GM12878 (cell line): ENCODE measurements around the gene PRRT1. TPM values are rescaled to one million over a fixed set of nuclear protein-coding genes. Genes with fewer than 3 reads are reported as not detected.

Experiments
- BCLAF1 ChIP-seq: fragments of 450-650 bp; IDR thresholded peaks from 2 replicates; pipeline ENCODE4 v1.6.1; 2017; ENCODE audit warnings: antibody characterized with exemption, mild to moderate bottlenecking, moderate library complexity
- BHLHE40 ChIP-seq, 2 experiments: fragments of 450-650 bp in 1 of 2; IDR thresholded peaks; 2 replicates each; pipeline ENCODE4 v1.6.1; 2011 to 2017; ENCODE audit warnings: low read depth in 2 of 2, borderline replicate concordance in 1 of 2, improper control_type of control experiment in 1 of 2, low read length in 1 of 2, mild to moderate bottlenecking in 1 of 2
- CTCF ChIP-seq, 3 experiments: IDR thresholded peaks in 2 of 3; conservative IDR thresholded peaks in 1 of 3; 2 replicates each; pipeline ENCODE4 v1.5.1; 2011; ENCODE audit warnings: low read depth in 3 of 3, low read length in 3 of 3, mild to moderate bottlenecking in 3 of 3, control low read depth in 2 of 3, moderate library complexity in 2 of 3, inconsistent platforms in 1 of 3, mixed read lengths in 1 of 3; ENCODE audit not compliant: control insufficient read depth in 2 of 3, insufficient read depth in 1 of 3; ENCODE audit errors: extremely low read depth in 1 of 3
- GABPA ChIP-seq: IDR thresholded peaks from 2 replicates; pipeline ENCODE4 v1.6.1; 2014; ENCODE audit warnings: antibody characterized with exemption, low read depth, mild to moderate bottlenecking, inconsistent platforms
- KDM1A ChIP-seq: fragments of 200-600 bp; sonication (generic); IDR thresholded peaks from 2 replicates; pipeline ENCODE4 v1.6.1; 2016; ENCODE audit warnings: borderline replicate concordance
- LARP7 ChIP-seq: fragments of 450-650 bp; IDR thresholded peaks from 2 replicates; pipeline ENCODE4 v1.6.1; 2017; ENCODE audit warnings: mild to moderate bottlenecking
- MEF2A ChIP-seq: IDR thresholded peaks from 2 replicates; pipeline ENCODE4 v1.6.1; 2011; ENCODE audit warnings: low read depth, mild to moderate bottlenecking, low read length, moderate library complexity; ENCODE audit not compliant: insufficient read depth
- NFIC ChIP-seq: IDR thresholded peaks from 2 replicates; pipeline ENCODE4 v1.6.1; 2012; ENCODE audit warnings: low read depth, mild to moderate bottlenecking, inconsistent platforms, low read length, moderate library complexity
- PAX5 ChIP-seq: IDR thresholded peaks from 2 replicates; pipeline ENCODE4 v1.6.1; 2011; ENCODE audit warnings: low read depth, low read length, borderline replicate concordance
- POLR2AphosphoS5 ChIP-seq: IDR thresholded peaks from 2 replicates; pipeline ENCODE4 v1.6.1; 2011; ENCODE audit warnings: mild to moderate bottlenecking, low read length, inconsistent platforms
- RFX5 ChIP-seq: IDR thresholded peaks from 2 replicates; pipeline ENCODE4 v1.6.1; 2011; ENCODE audit warnings: low read depth, low read length, improper control_type of control experiment
- SKIL ChIP-seq: fragments of 450-650 bp; IDR thresholded peaks from 2 replicates; pipeline ENCODE4 v1.6.1; 2017; ENCODE audit warnings: mild to moderate bottlenecking, low read depth, inconsistent platforms; ENCODE audit not compliant: poor library complexity, severe bottlenecking
- SREBF1 ChIP-seq: IDR thresholded peaks from 2 replicates; pipeline ENCODE4 v1.6.1; 2012; ENCODE audit warnings: mild to moderate bottlenecking, low read length
- SUZ12 ChIP-seq: fragments of 200-600 bp; sonication (generic); IDR thresholded peaks from one replicate; pipeline ENCODE4 v1.6.1; 2018; ENCODE audit warnings: antibody characterized with exemption, mild to moderate bottlenecking; ENCODE audit not compliant: unreplicated experiment
- USF1 ChIP-seq: IDR thresholded peaks from 2 replicates; pipeline ENCODE4 v1.6.1; 2011; ENCODE audit warnings: borderline replicate concordance, low read depth, mild to moderate bottlenecking, moderate library complexity, mixed read lengths, low read length; ENCODE audit not compliant: insufficient read depth; ENCODE audit errors: extremely low read length
- USF2 ChIP-seq: IDR thresholded peaks from 2 replicates; pipeline ENCODE4 v1.6.1; 2011; ENCODE audit warnings: low read depth, low read length, improper control_type of control experiment, borderline replicate concordance
- YBX1 ChIP-seq: fragments of 450-650 bp; IDR thresholded peaks from 2 replicates; pipeline ENCODE4 v1.6.1; 2016; ENCODE audit warnings: antibody characterized with exemption
- ZBTB33 ChIP-seq: fragments of 450-650 bp; IDR thresholded peaks from 2 replicates; pipeline ENCODE4 v1.6.1; 2017; ENCODE audit warnings: mild to moderate bottlenecking
- polyA plus RNA-seq, 11 experiments: library from polyadenylated mRNA; depleted of rRNA in 4 of 11; unstranded in 6 of 11; stranded (reverse) in 5 of 11; fragments of >200 nt; fragmentation: Nextera tagmentation in 4 of 11; fragmentation: Illumina TruSeq in 1 of 11; extraction: Ambion mirVana in 4 of 11; extraction: Trizol in 1 of 11; gene quantifications; 1 replicate in 1 of 11; 2 replicates in 10 of 11; pipeline versions ENCODE4 v1.2.1 to v1.2.3, GENCODE V29; 2011 to 2016; ENCODE audit warnings: inconsistent platforms in 2 of 11, missing spikeins in 2 of 11, low read depth in 1 of 11
- total RNA-seq, 4 experiments: library from RNA; depleted of rRNA in 3 of 4; stranded (reverse); fragments of >200 nt in 3 of 4; fragmentation: Illumina TruSeq in 1 of 4; extraction: Trizol in 1 of 4; gene quantifications; 2 replicates each; pipeline versions ENCODE4 v1.2.1 to v1.2.3, GENCODE V29; 2013 to 2021

The PRRT1 gene
- total and polyA plus RNA-seq, 10 of the 15 experiments (the other 5 are each of a cell fraction or from before 2014, with no cell fraction given) = 0.04 to 0.15 (median 0.10) TPM; not detected in 6

GRCh38 chr6:32177788-32178546 is 26.2 kb upstream of the PRRT1 start, which contains the start of gene RNF5 (continued):
- TF ChIP-seq BCLAF1 (no peak), BHLHE40 (IDR thresholded peaks at IDR 0.05; ENCODE audit: borderline replicate concordance in 1 of 2, low read depth in 2 of 2, low read length in 1 of 2) (peak in 1 of 2 experiments; percentile 48; a peak in 1 of 4 replicates), GABPA (no peak), CTCF (IDR thresholded peaks at IDR 0.05 in 2 of 3, conservative IDR thresholded peaks at IDR 0.05 in 1 of 3; ENCODE audit: control insufficient read depth in 2 of 3, extremely low read depth in 1 of 3, insufficient read depth in 1 of 3, low read depth in 3 of 3, low read length in 3 of 3) (no peak), RFX5 (peak; percentile 67), ZBTB33 (no peak), SREBF1 (no peak), USF1 (no peak), KDM1A (no peak), LARP7 (no peak), MEF2A (no peak), SUZ12 (no peak), SKIL (peak; percentile 92), USF2 (no peak), POLR2AphosphoS5 (no peak), NFIC (no peak), PAX5 (no peak), YBX1 (no peak)
